Stimulated activated CD4-positive, alpha-beta T cell treated with anti-CD3 and anti-CD28 coated beads, Interleukin-15, amount 100 ng/mL, for 24 hours (primary cell): ENCODE data around the gene RBAK.
"Not testable (repeated sequence)": the region's sequence is repeated elsewhere in the genome, so short reads cannot be mapped to it uniquely, and the experiment has no call there.

Source experiments
- DNase-seq: peaks from one replicate; pipeline ENCODE4 v3.0.0-alpha.2; 2020

The RBAK gene

GRCh38 chr7:5045558-5046396 is at the start of gene RBAK:
TSS of gene RBAK (plus strand) at chr7:5045860. CDS start at chr7:5048077, 2,217 bp downstream.
- peak; percentile 93 for DNase-seq

- DNase-seq, result no peak
Observed at GRCh38 chr7:4996696-4997222, 48.9 kb upstream of the RBAK start.

GRCh38 chr7:4998244-4998643 is 47.4 kb upstream of the RBAK start:
- no peak for DNase-seq

- DNase-seq, result peak; percentile 7
Observed at GRCh38 chr7:4998910-4999309, 46.8 kb upstream of the RBAK start.

GRCh38 chr7:4999369-4999950 is 46.2 kb upstream of the RBAK start:
- no peak for DNase-seq

GRCh38 chr7:5001003-5001402 is 44.7 kb upstream of the RBAK start:
- no peak for DNase-seq

GRCh38 chr7:5001911-5002310 is 43.7 kb upstream of the RBAK start:
- DNase-seq, result no peak

GRCh38 chr7:5005066-5005465 is 40.6 kb upstream of the RBAK start:
- no peak for DNase-seq

GRCh38 chr7:5012985-5013384 is 32.7 kb upstream of the RBAK start:
- no peak for DNase-seq

GRCh38 chr7:5015936-5016335 is 29.7 kb upstream of the RBAK start:
- not testable (repeated sequence) for DNase-seq

- DNase-seq, result not testable (repeated sequence)
Observed at GRCh38 chr7:5017626-5018025, 28.0 kb upstream of the RBAK start.

GRCh38 chr7:5020098-5020497 is 25.6 kb upstream of the RBAK start:
- no peak for DNase-seq

GRCh38 chr7:5020976-5021550 is 24.6 kb upstream of the RBAK start:
- DNase-seq, result not testable (repeated sequence)

- DNase-seq, result not testable (repeated sequence)
Observed at GRCh38 chr7:5023626-5024025, 22.0 kb upstream of the RBAK start.

GRCh38 chr7:5027796-5028410 is 17.8 kb upstream of the RBAK start:
- not testable (repeated sequence) for DNase-seq

GRCh38 chr7:5033186-5033585 is 12.5 kb upstream of the RBAK start:
- DNase-seq, result not testable (repeated sequence)

GRCh38 chr7:5035276-5035675 is 10.4 kb upstream of the RBAK start:
- DNase-seq, result no peak

- DNase-seq, result no peak
Observed at GRCh38 chr7:5036446-5036845, 9.2 kb upstream of the RBAK start.

- no peak for DNase-seq
Observed at GRCh38 chr7:5041047-5041446, 4.6 kb upstream of the RBAK start.

- no peak for DNase-seq
Observed at GRCh38 chr7:5043661-5044060, 2.0 kb upstream of the RBAK start.

GRCh38 chr7:5046397-5046732 is 705 bp downstream of the RBAK start:
- not testable (repeated sequence) for DNase-seq

GRCh38 chr7:5047127-5047526 is 1.5 kb downstream of the RBAK start:
- DNase-seq, result not testable (repeated sequence)

GRCh38 chr7:5050676-5051075 is 5.0 kb downstream of the RBAK start:
- DNase-seq, result no peak
